Sigmoid colon (tissue), 4 donors: ENCODE data around the gene SLC17A1.

Experiments used
- EP300 ChIP-seq, 4 donors: sonication (generic); formaldehyde crosslinking; IDR thresholded peaks; one replicate each; pipeline ENCODE4 v1.6.1; 2017; ENCODE audit warnings: antibody characterized with exemption in 4 of 4
- POLR2A ChIP-seq, 2 donors: fragments of 450-650 bp; IDR thresholded peaks; one replicate each; pipeline ENCODE4 v1.6.1; 2016; ENCODE audit warnings: antibody characterized with exemption in 2 of 2, mild to moderate bottlenecking in 2 of 2, moderate library complexity in 2 of 2
- POLR2AphosphoS5 ChIP-seq, 4 donors: sonication (generic); formaldehyde crosslinking; IDR thresholded peaks; one replicate each; pipeline ENCODE4 v1.6.1; 2017; ENCODE audit warnings: antibody characterized with exemption in 4 of 4
- TF ChIP-seq, protein P1 (sequence below), 4 experiments: fragments of 450-650 bp in 3 of 4; fragments of 200-600 bp in 1 of 4; IDR thresholded peaks; one replicate each; pipeline ENCODE4 v1.5.1; 2016 to 2019; ENCODE audit warnings: antibody characterized with exemption in 4 of 4, mild to moderate bottlenecking in 3 of 4, moderate library complexity in 2 of 4

DNA sequence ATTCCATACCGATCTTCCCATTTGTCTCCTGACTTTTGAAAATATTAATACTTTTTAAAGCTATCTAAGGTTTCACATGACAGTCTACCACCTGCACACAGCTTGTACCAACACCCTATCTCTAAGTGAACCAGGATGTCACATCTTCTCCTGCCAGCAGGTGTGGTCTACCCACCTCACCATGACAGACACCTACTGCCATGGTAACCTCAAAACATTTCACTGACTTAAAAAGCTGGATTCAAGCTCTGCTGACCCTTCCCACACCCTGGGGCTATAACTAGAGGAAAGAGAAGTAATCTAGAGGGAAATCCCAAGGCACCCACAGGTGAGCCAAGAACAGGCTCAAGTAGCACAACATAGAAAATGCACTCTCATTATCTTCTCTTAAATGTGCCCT lies 41.0 kb upstream of the SLC17A1 start:
- TF ChIP-seq, protein P1, sequence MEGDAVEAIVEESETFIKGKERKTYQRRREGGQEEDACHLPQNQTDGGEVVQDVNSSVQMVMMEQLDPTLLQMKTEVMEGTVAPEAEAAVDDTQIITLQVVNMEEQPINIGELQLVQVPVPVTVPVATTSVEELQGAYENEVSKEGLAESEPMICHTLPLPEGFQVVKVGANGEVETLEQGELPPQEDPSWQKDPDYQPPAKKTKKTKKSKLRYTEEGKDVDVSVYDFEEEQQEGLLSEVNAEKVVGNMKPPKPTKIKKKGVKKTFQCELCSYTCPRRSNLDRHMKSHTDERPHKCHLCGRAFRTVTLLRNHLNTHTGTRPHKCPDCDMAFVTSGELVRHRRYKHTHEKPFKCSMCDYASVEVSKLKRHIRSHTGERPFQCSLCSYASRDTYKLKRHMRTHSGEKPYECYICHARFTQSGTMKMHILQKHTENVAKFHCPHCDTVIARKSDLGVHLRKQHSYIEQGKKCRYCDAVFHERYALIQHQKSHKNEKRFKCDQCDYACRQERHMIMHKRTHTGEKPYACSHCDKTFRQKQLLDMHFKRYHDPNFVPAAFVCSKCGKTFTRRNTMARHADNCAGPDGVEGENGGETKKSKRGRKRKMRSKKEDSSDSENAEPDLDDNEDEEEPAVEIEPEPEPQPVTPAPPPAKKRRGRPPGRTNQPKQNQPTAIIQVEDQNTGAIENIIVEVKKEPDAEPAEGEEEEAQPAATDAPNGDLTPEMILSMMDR (IDR thresholded peaks at IDR 0.05) = no peak
- no peak for TF ChIP-seq POLR2AphosphoS5 (IDR thresholded peaks at IDR 0.05)
- TF ChIP-seq EP300 (IDR thresholded peaks at IDR 0.05) = no peak
- TF ChIP-seq POLR2A (IDR thresholded peaks at IDR 0.05) = no peak
